ENCODE data around the gene ERMN.
A peak's percentile ranks its signal among the peaks of the same experiment; 100 is the strongest.
"Not testable (repeated sequence)": the region's sequence is repeated elsewhere in the genome, so short reads cannot be mapped to it uniquely, and the experiment has no call there.

ERMN gene, protein sequence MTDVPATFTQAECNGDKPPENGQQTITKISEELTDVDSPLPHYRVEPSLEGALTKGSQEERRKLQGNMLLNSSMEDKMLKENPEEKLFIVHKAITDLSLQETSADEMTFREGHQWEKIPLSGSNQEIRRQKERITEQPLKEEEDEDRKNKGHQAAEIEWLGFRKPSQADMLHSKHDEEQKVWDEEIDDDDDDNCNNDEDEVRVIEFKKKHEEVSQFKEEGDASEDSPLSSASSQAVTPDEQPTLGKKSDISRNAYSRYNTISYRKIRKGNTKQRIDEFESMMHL

DNA sequence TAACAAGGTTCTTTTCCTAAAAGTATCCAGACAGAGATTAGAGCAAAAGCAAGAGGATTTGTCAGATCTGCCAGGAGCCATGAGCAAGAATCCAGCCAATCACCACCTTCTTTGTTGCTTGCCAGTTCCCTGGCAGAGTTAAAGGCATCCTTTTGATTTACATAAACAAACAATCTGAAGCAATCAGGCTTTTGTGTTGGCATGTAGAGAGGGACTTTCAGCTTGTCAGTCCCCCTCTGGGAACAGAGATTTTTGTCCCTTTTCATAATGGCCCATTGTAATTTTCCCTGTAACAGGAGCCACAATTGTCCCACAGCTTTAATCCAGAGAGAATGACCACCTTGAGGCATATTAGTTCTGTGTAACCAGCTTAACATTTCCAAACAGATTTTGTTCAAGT lies at the start of gene ERMN:
Gene ERMN (minus strand): TSS at position 39 of the 400 bp plus-strand sequence. CDS start 182 bp downstream, outside the sequence.
- DNase-seq (ENCODE audit: low spot score in 2 of 2): no peak
- H3K9me3 Mint-ChIP-seq: no peaks in the 10 kb centered on the region
- H3K36me3 Mint-ChIP-seq: no peaks in the 10 kb centered on the region
- H3K4me3 Mint-ChIP-seq: no peak within 1 kb of the TSS
- peak within 1 kb of the TSS; percentile 60 for H3K27ac Mint-ChIP-seq
- peaks cover 19% of the 10 kb centered on the region for H3K4me1 Mint-ChIP-seq
- no peak for ATAC-seq

DNA sequence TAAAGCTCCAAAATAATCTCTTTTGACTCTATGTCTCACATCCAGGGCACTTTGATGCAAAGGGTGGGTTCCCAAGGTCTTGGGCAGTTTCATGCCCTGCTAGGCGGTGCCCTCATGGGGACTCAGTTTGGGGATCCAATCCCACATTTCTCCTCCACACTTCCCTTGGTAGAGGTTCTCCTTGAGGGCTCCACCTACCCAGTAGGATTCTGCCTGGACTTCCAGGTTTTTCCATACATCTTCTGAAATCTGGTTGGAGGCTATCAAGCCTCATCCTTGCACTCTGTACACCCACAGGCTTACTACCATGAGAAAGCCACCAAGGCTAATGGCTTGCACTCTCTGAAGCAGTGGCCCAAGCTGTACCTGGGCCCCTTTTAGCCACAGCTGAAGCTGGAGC lies 49.8 kb upstream of the ERMN start:
- ATAC-seq: no peak

GRCh38 chr2:157368508-157368907 lies 42.9 kb upstream of the ERMN start:
- H3K36me3 Mint-ChIP-seq; H3K4me3 Mint-ChIP-seq; ATAC-seq; H3K27ac Mint-ChIP-seq; DNase-seq (ENCODE audit: low spot score in 2 of 2); H3K9me3 Mint-ChIP-seq: not testable (repeated sequence)
- H3K4me1 Mint-ChIP-seq: peaks cover 17% of the 10 kb centered on the region

More for the DNA sequence above, 49.8 kb upstream of the ERMN start:
- Mint-ChIP-seq H3K36me3 (no peaks in the 10 kb centered on the region), H3K4me1 (peaks cover 6% of the 10 kb centered on the region), H3K27ac (no peak overlapping the region), H3K4me3 (no peak overlapping the region), H3K9me3 (peaks cover 18% of the 10 kb centered on the region)
- DNase-seq (ENCODE audit: low spot score in 2 of 2): no peak

GRCh38 chr2:157367704-157368103 lies 42.1 kb upstream of the ERMN start:
- DNase-seq (ENCODE audit: low spot score in 2 of 2) (no peak), ATAC-seq (no peak)
- Mint-ChIP-seq H3K4me3 (no peak overlapping the region), H3K4me1 (peaks cover 21% of the 10 kb centered on the region), H3K36me3 (no peaks in the 10 kb centered on the region), H3K9me3 (peaks cover 6% of the 10 kb centered on the region), H3K27ac (no peak overlapping the region)

DNA sequence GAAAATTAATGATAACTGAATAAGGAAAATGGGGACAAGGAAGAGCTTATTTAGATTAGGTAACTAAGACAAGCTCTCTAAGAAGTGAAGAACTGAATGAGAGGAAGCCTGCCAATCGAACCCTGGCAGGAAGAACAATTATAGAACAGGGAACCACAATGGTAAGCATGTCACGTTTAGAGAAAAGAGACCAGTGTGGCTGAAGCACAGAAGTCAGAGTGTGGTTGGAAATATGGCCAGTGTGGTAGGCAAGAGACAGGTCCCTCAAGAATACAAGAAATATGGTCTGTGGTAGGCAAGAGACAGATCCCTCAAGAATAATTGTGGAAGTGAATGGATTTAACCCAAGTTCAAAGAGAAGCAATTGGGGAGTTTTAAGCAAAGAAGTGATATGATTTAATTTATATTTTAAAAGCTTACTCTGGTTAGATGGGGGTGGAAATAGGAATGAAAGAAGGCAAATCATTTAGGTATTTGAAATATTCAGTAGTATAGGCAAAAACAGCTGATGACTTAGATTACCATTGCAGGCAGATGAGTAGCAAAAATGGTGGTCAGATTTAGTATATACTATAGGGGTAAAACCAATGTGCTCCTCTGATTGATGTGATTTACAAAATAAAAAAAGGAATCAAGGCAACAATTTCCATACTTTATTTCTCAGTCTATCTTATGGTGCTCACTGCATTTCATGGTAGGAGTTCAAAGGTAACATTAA lies 38.8 kb upstream of the ERMN start:
- Mint-ChIP-seq H3K4me1 (peaks cover 21% of the 10 kb centered on the region), H3K36me3 (no peaks in the 10 kb centered on the region), H3K27ac (peak overlapping the region; percentile 36), H3K4me3 (peak overlapping the region; percentile 33), H3K9me3 (peaks cover 14% of the 10 kb centered on the region)
- ATAC-seq (peak; percentile 75), DNase-seq (ENCODE audit: low spot score in 2 of 2) (peak in 1 of 2 donors; percentile 2)

DNA sequence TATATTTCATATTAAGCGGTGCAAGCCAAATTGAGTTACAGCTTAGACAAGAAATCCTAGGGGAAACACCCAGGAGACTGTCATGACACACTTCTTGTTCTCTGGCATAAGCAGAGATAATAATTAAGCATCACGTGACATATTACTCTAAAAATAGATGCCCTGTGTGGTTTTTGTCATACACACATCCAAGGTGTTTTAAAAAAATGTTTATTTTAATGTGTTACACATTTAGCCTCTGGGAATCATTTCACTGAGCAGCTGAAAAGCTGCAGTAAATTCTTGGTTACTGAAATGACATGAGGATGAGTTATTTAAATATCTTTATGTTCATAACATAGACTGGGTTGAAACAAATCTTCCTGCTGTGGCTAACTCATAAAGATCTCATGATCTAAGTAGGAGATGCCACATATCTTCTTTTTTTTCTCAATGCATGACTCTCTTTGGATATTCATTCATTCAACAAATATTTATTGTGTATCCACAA lies 38.0 kb upstream of the ERMN start:
- Mint-ChIP-seq H3K36me3 (no peaks in the 10 kb centered on the region), H3K4me3 (peak overlapping the region; percentile 33), H3K27ac (peak overlapping the region; percentile 36), H3K4me1 (peaks cover 21% of the 10 kb centered on the region), H3K9me3 (peaks cover 14% of the 10 kb centered on the region)
- DNase-seq (ENCODE audit: low spot score in 2 of 2) (no peak), ATAC-seq (peak; percentile 95)

GRCh38 chr2:157362627-157363026 lies 37.0 kb upstream of the ERMN start:
- no peaks in the 10 kb centered on the region for H3K36me3 Mint-ChIP-seq
- peaks cover 21% of the 10 kb centered on the region for H3K4me1 Mint-ChIP-seq
- no peak overlapping the region for H3K27ac Mint-ChIP-seq
- H3K9me3 Mint-ChIP-seq: peaks cover 14% of the 10 kb centered on the region
- no peak for ATAC-seq
- no peak overlapping the region for H3K4me3 Mint-ChIP-seq
- no peak for DNase-seq (ENCODE audit: low spot score in 2 of 2)

GRCh38 chr2:157361526-157361925 lies 35.9 kb upstream of the ERMN start:
- Mint-ChIP-seq H3K36me3 (no peaks in the 10 kb centered on the region), H3K27ac (no peak overlapping the region), H3K4me3 (no peak overlapping the region), H3K9me3 (peaks cover 14% of the 10 kb centered on the region), H3K4me1 (peaks cover 24% of the 10 kb centered on the region)
- DNase-seq (ENCODE audit: low spot score in 2 of 2): no peak
- ATAC-seq: no peak

GRCh38 chr2:157359628-157360027 lies 34.0 kb upstream of the ERMN start:
- Mint-ChIP-seq H3K9me3 (peaks cover 14% of the 10 kb centered on the region), H3K4me3 (no peak overlapping the region), H3K4me1 (peaks cover 28% of the 10 kb centered on the region), H3K36me3 (no peaks in the 10 kb centered on the region), H3K27ac (no peak overlapping the region)
- DNase-seq (ENCODE audit: low spot score in 2 of 2) (no peak), ATAC-seq (no peak)

DNA sequence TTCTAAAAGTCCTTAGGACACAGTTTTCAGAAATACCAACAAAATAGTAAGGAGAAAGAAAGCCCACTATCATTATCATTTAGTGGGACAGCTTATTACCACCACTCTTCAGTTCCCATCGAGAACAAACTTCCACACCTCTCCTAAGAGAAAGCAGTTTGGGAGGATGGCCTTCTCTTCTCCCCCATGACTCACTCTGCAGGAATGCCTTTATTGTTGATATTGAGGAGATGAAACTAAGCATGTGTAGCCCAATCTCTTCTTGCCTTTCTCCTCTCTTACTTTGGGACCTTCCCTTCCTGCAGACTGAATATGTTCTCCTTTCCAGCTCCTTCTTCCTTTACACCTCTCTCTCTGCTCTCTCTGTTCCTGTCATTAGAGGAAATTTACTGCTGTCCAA lies 30.0 kb upstream of the ERMN start:
- Mint-ChIP-seq H3K9me3 (no peaks in the 10 kb centered on the region), H3K4me1 (peaks cover 13% of the 10 kb centered on the region), H3K4me3 (no peak overlapping the region), H3K36me3 (no peaks in the 10 kb centered on the region), H3K27ac (no peak overlapping the region)
- no peak for ATAC-seq
- DNase-seq (ENCODE audit: low spot score in 2 of 2): no peak

DNA sequence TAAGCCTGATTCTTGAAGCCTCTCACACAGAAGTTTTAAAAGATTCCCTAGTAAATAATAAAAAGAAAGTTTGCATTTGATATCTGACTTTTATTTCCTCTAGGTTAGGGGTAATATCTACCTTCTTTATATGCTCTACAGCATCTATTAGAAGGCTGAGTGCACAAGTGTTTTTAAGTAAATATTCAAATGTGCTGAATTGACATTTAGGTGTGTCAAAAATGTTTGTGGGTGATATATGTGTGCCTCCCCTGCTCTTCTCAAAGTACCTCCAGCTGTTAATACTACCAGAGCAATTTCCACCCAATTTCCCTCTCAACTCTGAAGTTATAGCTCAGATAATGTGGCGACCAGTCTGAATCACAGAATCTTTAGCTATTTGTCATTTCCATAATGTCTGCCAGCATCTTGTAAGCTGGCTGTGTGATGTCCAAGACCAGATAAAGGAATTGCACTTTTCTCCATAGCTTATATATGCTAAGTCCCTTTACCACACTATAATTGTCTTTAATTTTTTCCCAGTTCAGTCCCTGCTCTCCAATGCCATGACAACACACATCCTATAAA lies 24.4 kb upstream of the ERMN start:
- DNase-seq (ENCODE audit: low spot score in 2 of 2) (no peak), ATAC-seq (no peak)
- H3K27ac Mint-ChIP-seq: no peak overlapping the region
- H3K9me3 Mint-ChIP-seq: peaks cover 3% of the 10 kb centered on the region
- no peak overlapping the region for H3K4me3 Mint-ChIP-seq
- H3K4me1 Mint-ChIP-seq: no peaks in the 10 kb centered on the region
- no peaks in the 10 kb centered on the region for H3K36me3 Mint-ChIP-seq

DNA sequence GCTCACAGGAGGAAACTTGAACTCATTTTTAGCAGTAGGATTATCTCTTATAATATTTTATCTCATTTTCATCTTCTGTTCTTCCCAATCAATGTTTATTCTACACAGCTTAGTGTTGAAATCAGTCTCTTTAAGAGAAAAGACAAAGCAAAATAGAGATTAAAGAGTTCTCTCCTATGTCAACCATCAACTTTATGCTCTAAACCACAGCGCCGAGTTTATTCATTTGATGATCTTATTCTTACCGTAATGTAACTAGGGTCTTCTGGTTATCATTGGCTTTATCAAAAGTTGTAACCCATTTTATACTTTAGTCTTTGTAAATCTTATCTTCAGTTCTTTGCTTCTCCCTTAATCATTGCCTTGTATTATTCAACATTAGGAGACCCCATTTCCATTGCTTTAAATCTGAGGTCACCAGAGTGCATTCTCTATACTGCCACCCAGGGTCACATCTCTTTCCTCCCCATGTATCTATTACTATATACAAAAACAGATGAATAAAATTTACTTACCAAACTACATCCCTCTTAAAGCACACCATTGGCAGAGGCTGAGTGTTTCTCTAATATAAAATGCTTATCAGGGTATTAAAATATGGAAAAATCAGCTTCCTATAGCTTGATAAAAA lies 22.8 kb upstream of the ERMN start:
- H3K36me3 Mint-ChIP-seq: no peaks in the 10 kb centered on the region
- no peak overlapping the region for H3K27ac Mint-ChIP-seq
- no peak for DNase-seq (ENCODE audit: low spot score in 2 of 2)
- no peak overlapping the region for H3K4me3 Mint-ChIP-seq
- peaks cover 15% of the 10 kb centered on the region for H3K9me3 Mint-ChIP-seq
- ATAC-seq: no peak
- no peaks in the 10 kb centered on the region for H3K4me1 Mint-ChIP-seq

DNA sequence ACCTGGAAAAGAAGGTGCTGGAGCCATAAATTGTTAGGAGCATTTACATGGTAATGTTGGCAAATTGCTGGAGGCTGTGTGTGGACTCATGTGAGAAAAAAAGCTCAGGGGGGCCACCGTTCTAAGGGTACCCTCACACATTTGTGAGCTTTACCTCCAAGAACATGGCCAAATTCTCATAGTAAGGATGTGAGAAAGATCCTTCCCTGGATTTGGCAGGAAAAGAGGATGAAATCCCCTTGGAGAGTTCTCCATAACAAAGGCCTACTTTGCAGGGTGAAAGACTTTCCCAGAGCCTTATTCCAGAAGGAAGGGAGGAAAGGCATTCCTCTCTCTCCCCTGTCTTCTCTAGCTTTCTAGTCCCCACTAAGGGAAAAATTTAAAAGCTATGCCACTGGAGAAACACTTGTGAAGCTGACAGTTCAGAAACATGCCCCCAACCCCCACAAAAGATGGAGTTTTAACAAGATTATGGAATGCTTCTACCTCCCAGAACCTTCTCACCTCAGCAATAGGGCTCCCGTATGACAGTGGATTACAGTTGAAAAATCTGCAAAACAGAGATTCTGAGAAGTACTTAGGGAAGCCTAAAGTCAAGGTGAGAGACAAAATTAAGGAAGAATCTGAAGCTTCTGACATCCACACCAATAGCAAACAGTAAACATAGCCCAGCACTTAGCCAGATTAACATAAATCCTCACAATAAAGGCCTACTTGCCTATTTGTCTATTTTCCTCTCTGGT lies 20.2 kb upstream of the ERMN start:
- Mint-ChIP-seq H3K4me1 (peaks cover 7% of the 10 kb centered on the region), H3K4me3 (no peak overlapping the region), H3K36me3 (no peaks in the 10 kb centered on the region), H3K27ac (no peak overlapping the region), H3K9me3 (peaks cover 28% of the 10 kb centered on the region)
- DNase-seq (ENCODE audit: low spot score in 2 of 2) (no peak), ATAC-seq (no peak)

GRCh38 chr2:157341381-157341780 lies 15.8 kb upstream of the ERMN start:
- H3K4me3 Mint-ChIP-seq; H3K27ac Mint-ChIP-seq; H3K36me3 Mint-ChIP-seq; ATAC-seq; DNase-seq (ENCODE audit: low spot score in 2 of 2): not testable (repeated sequence)
- peaks cover 28% of the 10 kb centered on the region for H3K9me3 Mint-ChIP-seq
- H3K4me1 Mint-ChIP-seq: peaks cover 11% of the 10 kb centered on the region
